Measurements from ENCODE around the gene FAM118B.

The FAM118B gene

DNA sequence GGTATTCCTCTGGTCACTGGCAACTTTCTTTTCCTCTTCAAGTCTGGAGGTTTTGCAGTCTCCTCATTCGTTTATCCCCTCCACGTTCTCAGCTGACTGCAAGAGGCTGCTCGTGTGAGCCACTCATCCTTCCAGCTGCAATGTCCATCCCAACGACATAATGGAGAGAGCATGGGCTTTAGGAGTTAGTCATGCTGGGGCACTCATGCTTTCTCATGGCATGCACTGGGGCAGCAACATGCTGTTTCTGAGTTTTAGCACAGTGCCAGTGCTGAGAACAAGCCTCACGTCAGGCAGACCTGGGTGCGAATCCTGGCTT lies 99.4 kb downstream of the FAM118B start:
- peak; percentile 50 for DNase-seq (ENCODE audit: low read depth)
- TF ChIP-seq POLR2A (IDR thresholded peaks at IDR 0.05; ENCODE audit: extremely low read depth, insufficient read length) (no peak), MYC (IDR thresholded peaks at IDR 0.05; ENCODE audit: low read depth, low read length) (no peak)
- TF ChIP-seq, protein P1, sequence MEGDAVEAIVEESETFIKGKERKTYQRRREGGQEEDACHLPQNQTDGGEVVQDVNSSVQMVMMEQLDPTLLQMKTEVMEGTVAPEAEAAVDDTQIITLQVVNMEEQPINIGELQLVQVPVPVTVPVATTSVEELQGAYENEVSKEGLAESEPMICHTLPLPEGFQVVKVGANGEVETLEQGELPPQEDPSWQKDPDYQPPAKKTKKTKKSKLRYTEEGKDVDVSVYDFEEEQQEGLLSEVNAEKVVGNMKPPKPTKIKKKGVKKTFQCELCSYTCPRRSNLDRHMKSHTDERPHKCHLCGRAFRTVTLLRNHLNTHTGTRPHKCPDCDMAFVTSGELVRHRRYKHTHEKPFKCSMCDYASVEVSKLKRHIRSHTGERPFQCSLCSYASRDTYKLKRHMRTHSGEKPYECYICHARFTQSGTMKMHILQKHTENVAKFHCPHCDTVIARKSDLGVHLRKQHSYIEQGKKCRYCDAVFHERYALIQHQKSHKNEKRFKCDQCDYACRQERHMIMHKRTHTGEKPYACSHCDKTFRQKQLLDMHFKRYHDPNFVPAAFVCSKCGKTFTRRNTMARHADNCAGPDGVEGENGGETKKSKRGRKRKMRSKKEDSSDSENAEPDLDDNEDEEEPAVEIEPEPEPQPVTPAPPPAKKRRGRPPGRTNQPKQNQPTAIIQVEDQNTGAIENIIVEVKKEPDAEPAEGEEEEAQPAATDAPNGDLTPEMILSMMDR (IDR thresholded peaks at IDR 0.05; ENCODE audit: low read depth, low read length) = no peak
- TF ChIP-seq, protein P2, sequence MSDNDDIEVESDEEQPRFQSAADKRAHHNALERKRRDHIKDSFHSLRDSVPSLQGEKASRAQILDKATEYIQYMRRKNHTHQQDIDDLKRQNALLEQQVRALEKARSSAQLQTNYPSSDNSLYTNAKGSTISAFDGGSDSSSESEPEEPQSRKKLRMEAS (IDR thresholded peaks at IDR 0.05; ENCODE audit: low read depth, low read length) = no peak
- no peak overlapping the region for H3K4me3 ChIP-seq (ENCODE audit: low read depth, low read length)

DNA sequence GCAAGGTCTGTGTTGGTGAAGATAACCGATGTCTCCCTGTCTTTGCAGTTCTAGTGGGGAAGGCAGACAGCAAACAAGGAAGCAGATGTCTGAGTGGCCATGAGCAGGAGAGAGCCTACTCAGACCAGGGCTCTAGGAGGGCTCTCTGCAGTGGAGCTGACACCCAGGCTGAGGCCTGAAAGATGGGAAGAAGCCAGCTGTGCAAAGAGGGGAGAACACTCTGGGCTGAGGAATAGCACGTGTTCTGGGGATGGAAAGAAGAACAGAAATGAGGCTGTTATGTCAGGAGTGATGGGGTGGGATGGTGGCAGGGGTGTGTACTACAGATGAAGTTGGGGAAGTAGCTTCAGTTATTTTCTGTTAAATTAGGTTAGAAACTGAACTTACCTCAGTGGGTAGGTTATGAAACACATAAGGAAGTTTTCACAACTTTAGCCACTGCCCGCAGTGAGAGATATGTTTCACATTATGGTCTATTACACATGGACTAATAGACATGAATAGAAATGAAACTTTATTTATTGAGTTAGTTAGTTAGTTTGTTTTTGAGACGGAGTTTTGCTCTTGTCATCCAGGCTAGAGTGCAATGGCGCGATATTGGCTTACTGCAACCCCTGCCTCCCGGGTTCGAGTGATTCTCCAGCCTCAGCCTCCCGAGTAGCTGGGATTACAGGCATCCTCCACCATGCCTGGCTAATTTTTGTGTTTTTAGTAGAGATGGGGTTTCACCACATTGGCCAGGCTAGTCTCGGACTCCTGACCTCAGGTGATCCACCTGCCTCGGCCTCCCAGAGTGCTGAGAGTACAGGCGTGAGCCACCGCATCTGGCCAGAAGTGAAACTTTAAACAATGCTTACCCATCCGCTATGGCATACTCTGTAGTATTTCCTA lies 100.1 kb downstream of the FAM118B start:
- peak; percentile 97 for DNase-seq (ENCODE audit: low read depth)
- peak overlapping the region; percentile 16 for H3K4me3 ChIP-seq (ENCODE audit: low read depth, low read length)
- no peak for TF ChIP-seq POLR2A (IDR thresholded peaks at IDR 0.05; ENCODE audit: extremely low read depth, insufficient read length)
- TF ChIP-seq MYC (IDR thresholded peaks at IDR 0.05; ENCODE audit: low read depth, low read length) = peak; percentile 97
- TF ChIP-seq, protein P2 (IDR thresholded peaks at IDR 0.05; ENCODE audit: low read depth, low read length) = peak; percentile 99
